ENCODE data around the gene PUS1.

DNA sequence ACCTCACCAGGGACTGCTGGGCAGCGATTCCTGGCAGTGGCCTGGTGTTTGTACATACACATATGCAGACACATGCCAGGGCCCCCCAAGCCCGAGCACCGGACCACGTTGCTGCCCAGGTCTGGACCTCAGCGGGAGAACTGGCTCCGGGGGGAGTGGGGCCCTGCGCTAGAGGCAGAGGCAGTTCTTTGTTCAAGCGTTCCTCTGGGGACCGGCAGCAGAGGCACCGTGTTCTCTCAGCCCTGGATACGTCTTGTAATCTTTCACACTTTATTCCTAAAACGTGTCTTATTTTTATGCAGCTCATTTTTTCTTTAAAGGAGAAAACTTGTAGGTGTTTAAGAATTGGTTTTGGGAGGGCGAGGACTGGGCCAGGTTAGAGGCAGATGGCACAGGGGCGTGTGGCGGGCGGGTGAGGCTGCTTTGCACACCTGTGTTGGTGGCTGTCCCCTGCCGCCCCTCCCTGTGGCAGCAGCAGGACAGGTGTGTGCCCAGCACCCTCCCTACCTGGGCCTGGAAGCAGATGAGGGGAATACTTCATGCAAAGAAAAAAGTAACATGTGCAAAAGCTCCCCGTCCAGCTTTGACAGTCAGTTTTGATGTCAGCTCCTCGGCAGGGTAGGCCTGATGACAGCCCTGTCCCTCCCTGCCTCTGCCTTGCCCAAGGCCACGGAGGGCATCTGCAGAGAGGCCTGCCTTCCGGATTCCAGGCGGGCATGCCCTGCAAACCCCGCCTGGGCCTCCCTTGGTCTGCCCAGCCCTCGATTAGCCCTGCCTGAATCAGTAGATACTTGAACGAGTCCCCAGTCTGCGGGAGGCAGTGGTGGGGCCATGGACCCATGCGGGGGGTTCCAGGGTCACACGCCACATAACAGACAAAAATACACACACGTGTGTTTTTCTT lies 7.0 kb upstream of the PUS1 start:
- TF ChIP-seq, protein P1, sequence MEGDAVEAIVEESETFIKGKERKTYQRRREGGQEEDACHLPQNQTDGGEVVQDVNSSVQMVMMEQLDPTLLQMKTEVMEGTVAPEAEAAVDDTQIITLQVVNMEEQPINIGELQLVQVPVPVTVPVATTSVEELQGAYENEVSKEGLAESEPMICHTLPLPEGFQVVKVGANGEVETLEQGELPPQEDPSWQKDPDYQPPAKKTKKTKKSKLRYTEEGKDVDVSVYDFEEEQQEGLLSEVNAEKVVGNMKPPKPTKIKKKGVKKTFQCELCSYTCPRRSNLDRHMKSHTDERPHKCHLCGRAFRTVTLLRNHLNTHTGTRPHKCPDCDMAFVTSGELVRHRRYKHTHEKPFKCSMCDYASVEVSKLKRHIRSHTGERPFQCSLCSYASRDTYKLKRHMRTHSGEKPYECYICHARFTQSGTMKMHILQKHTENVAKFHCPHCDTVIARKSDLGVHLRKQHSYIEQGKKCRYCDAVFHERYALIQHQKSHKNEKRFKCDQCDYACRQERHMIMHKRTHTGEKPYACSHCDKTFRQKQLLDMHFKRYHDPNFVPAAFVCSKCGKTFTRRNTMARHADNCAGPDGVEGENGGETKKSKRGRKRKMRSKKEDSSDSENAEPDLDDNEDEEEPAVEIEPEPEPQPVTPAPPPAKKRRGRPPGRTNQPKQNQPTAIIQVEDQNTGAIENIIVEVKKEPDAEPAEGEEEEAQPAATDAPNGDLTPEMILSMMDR (IDR thresholded peaks at IDR 0.05) = no peak
- no peak for TF ChIP-seq POLR2A (IDR thresholded peaks at IDR 0.05)
